ENCODE results near the gene HMGXB3. TPM values are rescaled to one million over a fixed set of nuclear protein-coding genes. Genes with fewer than 3 reads are reported as not detected.

Gene HMGXB3
- total RNA-seq, 1 experiment from 2014 or later: 67.8 TPM

DNA sequence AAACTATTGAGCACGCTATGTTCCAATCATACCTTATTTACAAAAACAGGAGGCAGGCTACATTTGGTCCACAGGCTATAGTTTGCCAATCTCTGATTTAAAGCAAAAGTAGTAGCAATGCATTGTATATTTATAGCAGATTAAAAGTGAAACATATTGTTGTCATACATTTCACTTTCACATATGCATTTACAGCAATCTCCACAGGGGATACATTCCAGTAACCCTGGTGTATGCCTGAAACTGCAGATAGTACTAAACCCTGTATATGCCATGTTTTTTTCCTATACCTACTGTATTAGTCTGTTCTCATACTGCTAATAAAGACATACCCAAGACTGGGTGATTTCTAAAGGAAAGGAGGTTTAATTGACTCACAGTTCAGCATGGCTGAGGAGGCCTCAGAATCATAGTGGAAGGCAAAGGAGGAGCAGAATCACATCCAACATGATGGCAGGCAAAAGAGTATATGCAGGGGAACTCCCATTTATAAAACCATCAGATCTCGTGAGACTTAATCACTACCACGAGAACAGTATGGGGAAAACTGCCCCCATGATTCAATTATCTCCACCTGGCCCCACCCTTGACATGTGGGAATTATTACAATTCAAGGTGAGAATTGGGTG is 91.7 kb downstream of the HMGXB3 start:
- Mint-ChIP-seq H3K9me3 (ENCODE audit: unreplicated experiment) (no peaks in the 10 kb centered on the region), H3K4me3 (ENCODE audit: unreplicated experiment) (no peak overlapping the region), H3K4me1 (ENCODE audit: insufficient read depth, unreplicated experiment) (no peaks in the 10 kb centered on the region), H3K27me3 (ENCODE audit: insufficient read depth, unreplicated experiment) (no peaks in the 10 kb centered on the region), H3K36me3 (ENCODE audit: insufficient read depth, unreplicated experiment) (no peaks in the 10 kb centered on the region), H3K27ac (ENCODE audit: low read depth, unreplicated experiment) (no peak overlapping the region)
- ChIA-PET CTCF (no interaction called here), POLR2A (interaction anchor here (0.6 kb wide), 1 partner anchor 170 kb away, joined by 5 read pairs; no protein-coding TSS in a partner anchor)
- no TSS peak for BruUV-seq (replicated peaks)
- DNase-seq (ENCODE audit: unreplicated experiment): no peak
- TF ChIP-seq CTCF (IDR thresholded peaks at IDR 0.05; ENCODE audit: unreplicated experiment): no peak
- intact Hi-C loops (cut with micrococcal nuclease): no loop called here

DNA sequence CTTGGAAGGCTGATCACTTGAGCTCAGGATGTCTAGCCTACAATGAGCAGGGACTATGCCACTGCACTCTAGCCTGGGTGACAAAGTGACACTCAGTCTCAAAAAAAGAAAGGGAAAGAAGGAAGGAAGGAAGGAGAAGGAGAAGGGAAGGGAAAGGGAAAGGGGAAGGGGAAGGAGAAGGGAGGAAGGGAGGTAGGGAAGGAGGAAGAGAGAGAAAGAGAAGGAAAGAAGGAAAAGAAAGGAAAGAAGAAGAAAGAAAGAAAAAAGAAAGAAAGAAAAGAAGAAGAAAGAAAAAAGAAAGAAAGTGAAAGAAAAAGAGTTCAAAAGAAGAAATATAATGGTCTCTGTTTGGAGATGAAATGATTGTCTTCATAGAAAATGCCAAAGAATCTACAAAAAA is 96.6 kb downstream of the HMGXB3 start:
- Mint-ChIP-seq H3K36me3 (ENCODE audit: insufficient read depth, unreplicated experiment) (no peaks in the 10 kb centered on the region), H3K4me1 (ENCODE audit: insufficient read depth, unreplicated experiment) (no peaks in the 10 kb centered on the region), H3K9me3 (ENCODE audit: unreplicated experiment) (no peaks in the 10 kb centered on the region), H3K27me3 (ENCODE audit: insufficient read depth, unreplicated experiment) (no peaks in the 10 kb centered on the region), H3K4me3 (ENCODE audit: unreplicated experiment) (no peak overlapping the region), H3K27ac (ENCODE audit: low read depth, unreplicated experiment) (no peak overlapping the region)
- ChIA-PET CTCF (interaction anchor here (0.6 to 0.7 kb wide), 2 partner anchors 13 to 34 kb away, joined by 3 read pairs; no protein-coding TSS in a partner anchor), POLR2A (no interaction called here)
- intact Hi-C loops (cut with micrococcal nuclease): no loop called here
- no peak for TF ChIP-seq CTCF (IDR thresholded peaks at IDR 0.05; ENCODE audit: unreplicated experiment)
- BruUV-seq (replicated peaks): no TSS peak
- no peak for DNase-seq (ENCODE audit: unreplicated experiment)

DNA sequence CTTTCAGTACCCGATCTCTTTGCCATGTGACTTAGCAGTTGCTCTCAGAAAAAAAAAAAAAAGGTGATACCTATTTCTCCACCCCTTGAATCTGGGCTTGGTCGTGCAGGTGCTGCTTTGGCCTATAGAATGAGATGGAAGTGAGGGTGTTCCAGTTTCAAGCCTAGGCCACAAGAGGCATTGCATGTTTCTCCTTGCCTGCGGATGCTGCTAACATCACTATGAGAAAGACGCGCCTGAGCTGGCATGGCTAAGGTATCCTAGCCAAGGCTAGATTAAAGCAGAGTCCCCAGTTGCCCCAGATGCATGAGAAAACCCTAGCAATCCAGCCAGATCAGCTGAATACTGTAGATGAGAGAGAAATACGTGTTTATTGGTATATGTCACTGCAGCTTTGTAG is 100.5 kb downstream of the HMGXB3 start:
- H3K4me3 Mint-ChIP-seq (ENCODE audit: unreplicated experiment): no peak overlapping the region
- no peak overlapping the region for H3K27ac Mint-ChIP-seq (ENCODE audit: low read depth, unreplicated experiment)
- H3K9me3 Mint-ChIP-seq (ENCODE audit: unreplicated experiment): no peaks in the 10 kb centered on the region
- no TSS peak for BruUV-seq (replicated peaks)
- no peaks in the 10 kb centered on the region for H3K27me3 Mint-ChIP-seq (ENCODE audit: insufficient read depth, unreplicated experiment)
- intact Hi-C loops (cut with micrococcal nuclease): no loop called here
- H3K36me3 Mint-ChIP-seq (ENCODE audit: insufficient read depth, unreplicated experiment): no peaks in the 10 kb centered on the region
- no peaks in the 10 kb centered on the region for H3K4me1 Mint-ChIP-seq (ENCODE audit: insufficient read depth, unreplicated experiment)
- CTCF ChIA-PET: interaction anchor here (0.6 to 0.9 kb wide), 2 partner anchors 55 to 326 kb away, joined by 4 to 8 read pairs; no protein-coding TSS in a partner anchor
- POLR2A ChIA-PET: no interaction called here
- TF ChIP-seq CTCF (IDR thresholded peaks at IDR 0.05; ENCODE audit: unreplicated experiment): no peak
- DNase-seq (ENCODE audit: unreplicated experiment): no peak

Other genes starting within 250 kb of the HMGXB3 start
- 0.22 and 0.42 TPM in 2 replicates for gene PDE6A, start 55.9 kb upstream of the HMGXB3 start, total RNA-seq (2022)
- gene SLC26A2, start 40.0 kb upstream of the HMGXB3 start, total RNA-seq (2022): 44.1 and 56.2 TPM in 2 replicates
- gene TIGD6, start 85 bp upstream of the HMGXB3 start, total RNA-seq (2022): 9.0 and 10.6 TPM in 2 replicates
- 0.88 and 1.6 TPM in 2 replicates for gene CSF1R, start 85.8 kb downstream of the HMGXB3 start, total RNA-seq (2022)
- gene PDGFRB, start 155.1 kb downstream of the HMGXB3 start, total RNA-seq (2022): 0.07 and 0.63 TPM in 2 replicates
- gene CDX1, start 166.0 kb downstream of the HMGXB3 start, total RNA-seq (2022): not detected in 2 replicates
- not detected in 2 replicates for gene SLC6A7, start 189.3 kb downstream of the HMGXB3 start, total RNA-seq (2022)